ENCODE measurements around the gene ACSS1. TPM values are rescaled to one million over a fixed set of nuclear protein-coding genes. Genes with fewer than 3 reads are reported as not detected.

Gene ACSS1
- total and polyA plus RNA-seq, 2 of the 8 experiments (the other 6 are each of a cell fraction or from before 2014, with no cell fraction given): 2.6 to 3.4 TPM

GRCh38 chr20:24960302-24960801 lies 97.6 kb downstream of the ACSS1 start:
- Histone ChIP-seq H3K4me1 (replicated peaks in 1 of 4; ENCODE audit: control insufficient read depth in 3 of 4, insufficient read depth in 4 of 4, low read length in 3 of 4) (no peaks in the 10 kb centered on the region), H3K9ac (replicated peaks in 1 of 4; ENCODE audit: extremely low read depth in 1 of 4, low read depth in 3 of 4, low read length in 3 of 4) (no peak overlapping the region), H3K4me3 (ENCODE audit: extremely low read depth in 1 of 4, insufficient read depth in 2 of 4, low read depth in 3 of 4, low read length in 4 of 4) (no peak overlapping the region), H3K4ac (replicated peaks; ENCODE audit: insufficient read length, low read depth, low read length) (no peak overlapping the region), H2BK15ac (ENCODE audit: low read length) (no peak overlapping the region), H3K23ac (ENCODE audit: insufficient read length) (no peak overlapping the region), H3K27me3 (replicated peaks in 1 of 4; ENCODE audit: control insufficient read depth in 3 of 4, extremely low read depth in 1 of 4, insufficient read depth in 3 of 4, low read length in 3 of 4) (no peaks in the 10 kb centered on the region), H2BK20ac (ENCODE audit: low read length) (no peak overlapping the region), H3K56ac (replicated peaks; ENCODE audit: insufficient read length, low read depth, low read length) (no peak overlapping the region), H3K18ac (ENCODE audit: extremely low read depth, low read length) (no peak overlapping the region), H3K36me3 (ENCODE audit: control insufficient read depth in 2 of 4, insufficient read depth in 4 of 4, low read length in 3 of 4) (peaks cover 0 to 15% (median 8%) of the 10 kb centered on the region in 4 experiments; a peak in 5 of 8 replicates), H2AFZ (ENCODE audit: low read length) (no peak overlapping the region), H3K79me2 (ENCODE audit: control insufficient read depth in 1 of 2, insufficient read depth in 2 of 2, low read length in 2 of 2) (no peaks in the 10 kb centered on the region), H3K4me2 (ENCODE audit: insufficient read depth in 1 of 2, low read depth in 2 of 2, low read length in 2 of 2) (no peak overlapping the region), H3K23me2 (ENCODE audit: low read depth, low read length) (no peaks in the 10 kb centered on the region), H3K14ac (ENCODE audit: insufficient read length) (no peak overlapping the region), H2BK12ac (ENCODE audit: low read depth, low read length) (no peak overlapping the region), H2BK120ac (replicated peaks; ENCODE audit: low read depth, low read length) (no peak overlapping the region), H3K79me1 (ENCODE audit: low read depth, low read length) (no peaks in the 10 kb centered on the region), H3K9me3 (ENCODE audit: insufficient read depth in 2 of 2, low read depth in 1 of 2, low read length in 1 of 2) (no peaks in the 10 kb centered on the region), H4K8ac (ENCODE audit: extremely low read depth, insufficient read depth, low read length) (no peak overlapping the region), H2AK5ac (ENCODE audit: low read depth, low read length) (no peak overlapping the region), H4K91ac (replicated peaks; ENCODE audit: insufficient read length, low read length) (no peak overlapping the region), H3K27ac (ENCODE audit: low read depth, low read length) (no peak overlapping the region), H4K5ac (ENCODE audit: insufficient read length, low read depth, low read length) (no peak overlapping the region), H2BK5ac (ENCODE audit: low read depth, low read length) (no peak overlapping the region), H4K20me1 (replicated peaks in 1 of 2; ENCODE audit: control insufficient read depth in 1 of 2, insufficient read depth in 2 of 2, low read length in 2 of 2) (peaks cover 0 to 4% of the 10 kb centered on the region in 2 experiments)
- ChIA-PET CTCF (ENCODE audit: partially characterized antibody) (interaction anchor here (0.9 to 1.4 kb wide), 3 partner anchors 8 to 287 kb away, joined by 3 to 6 read pairs (median 3); no protein-coding TSS in a partner anchor), POLR2A (ENCODE audit: partially characterized antibody) (no interaction called here)
- FAIRE-seq (no peak), DNase-seq (ENCODE audit: low read depth in 1 of 2, low spot score in 2 of 2) (no peak)
- 87% methylated on average over 10 of the region's 10 CpGs; no CpG with 5 or more reads in 1 of the 2 experiments for WGBS, 2 experiments (ENCODE audit: extremely low coverage in 1 of 2, insufficient coverage in 1 of 2, insufficient read length in 1 of 2, insufficient replicate concordance in 2 of 2, low coverage in 1 of 2, low lambda C conversion rate in 2 of 2, missing lambda C conversion rate in 1 of 2)
- TF ChIP-seq FOSL1 (IDR thresholded peaks at IDR 0.05; ENCODE audit: insufficient read depth, low read depth, low read length): no peak
- TF ChIP-seq RBBP5 (IDR thresholded peaks at IDR 0.05; ENCODE audit: borderline replicate concordance, low read depth, low read length): no peak
